Measurements from ENCODE around the gene TMEM141.

- TF ChIP-seq CTCF (IDR thresholded peaks at IDR 0.05) (no peak), POLR2AphosphoS5 (IDR thresholded peaks at IDR 0.05) (no peak)
These were observed 16.0 kb upstream of the TMEM141 start for GRCh38 chr9:136775191-136775590.

Data from suprapubic skin (tissue), 3 donors.